Ramos (cell line): Measurements from ENCODE around the gene C1QL2.

Source experiments
- in situ Hi-C: fragments of 300-500 bp; cut with MboI; formaldehyde crosslinking; loops from one replicate; pipeline ENCODE4 v1.14.3; 2022; ENCODE audit warnings: low sequenced_read_pairs; ENCODE audit not compliant: unreplicated experiment

The C1QL2 gene

DNA sequence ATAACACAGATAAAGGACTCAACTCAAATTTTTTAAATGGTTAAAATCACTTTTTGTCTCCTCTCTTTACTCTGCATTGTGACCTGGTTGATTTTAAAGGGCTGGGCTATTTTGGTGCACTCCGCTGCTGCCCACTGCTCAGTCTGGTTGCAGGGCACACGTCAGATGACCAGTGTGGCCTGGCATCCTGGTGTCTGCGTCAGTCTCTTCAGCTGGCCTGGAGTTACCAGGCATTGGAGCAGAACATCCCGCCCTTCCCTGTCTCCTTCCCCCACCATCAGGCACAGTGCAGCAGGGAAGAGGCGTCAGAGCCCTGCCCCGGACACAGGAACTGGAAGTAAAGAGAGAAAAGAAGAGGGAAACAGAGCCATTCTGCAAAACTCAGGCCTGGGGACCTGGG lies 8.9 kb downstream of the C1QL2 start:
- in situ Hi-C loops = no loop called here

DNA sequence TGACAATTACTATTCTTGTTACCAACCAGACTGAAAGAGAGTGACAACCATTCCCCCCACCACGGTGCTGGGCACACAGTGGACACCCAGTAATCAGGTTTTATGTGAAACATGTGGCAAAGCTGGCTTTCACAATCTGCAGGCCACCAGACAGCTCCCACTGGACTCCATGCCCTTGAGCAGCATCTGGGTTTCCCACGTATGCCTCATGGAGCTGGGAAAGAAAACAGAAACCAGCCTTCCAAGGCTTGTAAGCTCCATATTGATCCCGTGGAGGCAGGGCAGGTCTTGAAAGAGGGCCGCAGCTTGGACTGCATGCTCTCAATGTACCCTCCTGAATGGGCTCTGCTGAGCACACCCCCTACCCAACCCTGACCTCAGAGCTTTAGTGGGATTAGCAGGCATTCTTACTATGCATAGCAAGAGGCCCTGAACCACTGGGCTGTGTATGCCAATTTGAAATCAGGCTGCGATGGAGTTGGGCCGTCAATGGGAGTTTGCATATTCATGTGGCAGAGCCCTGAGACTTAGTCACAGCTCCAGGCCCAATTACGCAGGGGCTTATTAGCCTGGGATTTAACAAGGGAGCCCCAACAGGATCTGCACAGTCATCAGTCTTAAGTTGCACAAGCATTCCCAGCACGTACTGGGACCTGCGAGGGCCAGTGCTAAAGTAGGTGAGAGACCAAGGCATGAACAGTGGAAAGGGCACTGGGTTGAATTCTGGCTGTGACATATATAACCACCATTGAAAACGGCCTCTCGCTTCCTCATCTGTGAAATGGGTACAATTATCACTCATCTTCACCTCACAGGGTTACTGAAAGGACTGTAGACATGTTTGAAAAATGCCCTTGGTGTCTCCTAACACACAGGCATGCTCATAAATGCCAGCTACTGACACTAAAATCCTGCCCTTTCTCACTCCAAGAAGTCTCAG lies 10.5 kb downstream of the C1QL2 start:
- in situ Hi-C loops = no loop called here

DNA sequence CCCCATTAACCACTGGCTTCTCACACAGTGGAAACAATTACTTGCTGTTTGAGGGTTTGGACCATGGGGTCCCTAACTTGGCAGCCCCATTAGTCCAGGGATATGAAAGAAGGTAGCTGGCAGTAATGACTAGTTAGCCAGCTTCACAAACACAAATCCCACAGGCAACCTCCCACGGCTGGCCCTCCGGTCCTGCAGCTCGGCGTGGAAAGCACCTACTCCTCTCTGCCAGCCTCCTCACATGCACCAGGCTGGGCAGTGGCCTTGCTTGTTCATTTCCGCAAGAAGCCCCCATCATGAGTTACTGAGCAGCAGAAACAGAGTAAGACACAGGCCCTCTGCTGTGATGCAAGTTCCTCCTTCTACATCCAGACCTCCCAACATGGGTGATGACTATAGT lies 13.7 kb downstream of the C1QL2 start:
- in situ Hi-C loops = no loop called here

DNA sequence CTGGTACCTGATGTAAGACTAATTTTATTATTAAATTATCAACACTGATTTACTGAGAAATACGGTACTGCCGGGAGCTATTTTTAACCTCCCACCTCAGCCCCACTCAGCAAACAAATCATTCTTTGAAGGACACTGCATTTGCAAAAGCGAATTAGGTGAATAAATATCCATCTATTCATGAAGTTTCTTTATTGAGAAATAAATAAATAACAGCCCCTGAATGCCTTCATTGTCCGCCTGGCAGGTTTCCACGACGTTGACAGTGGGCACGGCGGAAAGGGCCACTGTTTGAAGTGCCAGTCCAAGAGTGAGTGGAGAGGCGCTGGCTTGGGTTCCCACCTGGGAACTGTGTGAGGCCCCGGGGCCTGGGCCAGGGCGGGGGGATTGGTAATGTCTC lies 15.7 kb downstream of the C1QL2 start:
- in situ Hi-C loops = no loop called here

DNA sequence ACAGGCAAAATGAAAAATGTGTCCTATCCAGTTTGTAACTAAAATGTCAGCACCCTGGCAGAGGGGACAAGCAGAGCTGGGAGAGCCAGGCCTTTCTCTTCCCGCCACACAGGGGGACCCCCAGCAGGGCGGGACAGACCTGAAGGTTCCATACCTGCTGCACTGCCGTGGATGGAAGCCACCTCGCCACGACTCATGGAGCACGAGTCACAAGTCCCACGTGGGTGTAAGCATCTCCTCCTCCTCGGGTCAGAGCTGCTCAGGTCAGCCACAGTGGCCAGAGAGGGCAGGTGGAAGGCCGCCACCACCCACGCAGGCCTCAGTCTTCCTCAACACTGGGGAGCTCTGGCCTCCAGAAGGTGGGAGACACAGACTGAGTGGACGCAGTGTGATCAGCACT lies 21.0 kb downstream of the C1QL2 start:
- in situ Hi-C loops = no loop called here

DNA sequence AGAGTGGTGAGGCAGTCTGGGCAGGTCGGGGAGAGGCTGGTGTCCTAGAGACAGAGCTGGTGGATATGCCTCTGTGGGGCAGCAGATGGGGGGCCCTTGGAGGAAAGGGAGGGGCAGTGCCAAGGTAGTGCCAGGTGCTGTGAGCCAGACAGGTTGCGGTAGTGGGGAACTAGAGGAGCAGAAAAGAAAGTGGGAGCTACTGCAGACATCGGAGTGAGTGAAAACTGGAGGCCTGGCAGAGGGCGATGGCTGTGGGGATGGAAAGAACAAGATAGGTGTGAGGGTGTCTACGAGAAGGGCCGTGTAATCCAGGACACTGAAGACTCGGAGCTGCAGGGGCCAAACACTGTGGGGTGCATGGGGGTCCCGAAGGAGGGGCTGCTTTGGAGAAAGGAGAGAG lies 21.7 kb downstream of the C1QL2 start:
- in situ Hi-C loops = no loop called here

DNA sequence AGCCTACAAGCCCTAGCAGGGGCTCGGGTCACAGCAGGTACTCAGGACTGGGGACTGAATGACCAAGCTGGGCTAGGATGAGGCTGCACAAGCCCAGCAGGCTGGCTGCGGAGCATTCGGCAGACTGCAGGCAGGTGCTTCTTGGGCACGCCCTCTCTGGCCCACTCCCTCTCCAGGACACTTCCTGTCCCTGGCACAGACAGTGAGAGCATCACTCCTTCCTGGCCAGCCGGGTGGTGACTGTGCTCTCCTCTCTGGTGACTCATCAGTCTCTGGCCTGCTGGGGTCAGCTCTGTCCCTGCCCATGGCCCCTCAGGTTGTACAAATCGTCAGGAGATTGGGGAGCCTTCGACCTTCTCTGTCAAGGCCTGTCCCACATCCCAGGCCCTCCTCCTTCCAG lies 22.5 kb downstream of the C1QL2 start:
- in situ Hi-C loops = no loop called here

DNA sequence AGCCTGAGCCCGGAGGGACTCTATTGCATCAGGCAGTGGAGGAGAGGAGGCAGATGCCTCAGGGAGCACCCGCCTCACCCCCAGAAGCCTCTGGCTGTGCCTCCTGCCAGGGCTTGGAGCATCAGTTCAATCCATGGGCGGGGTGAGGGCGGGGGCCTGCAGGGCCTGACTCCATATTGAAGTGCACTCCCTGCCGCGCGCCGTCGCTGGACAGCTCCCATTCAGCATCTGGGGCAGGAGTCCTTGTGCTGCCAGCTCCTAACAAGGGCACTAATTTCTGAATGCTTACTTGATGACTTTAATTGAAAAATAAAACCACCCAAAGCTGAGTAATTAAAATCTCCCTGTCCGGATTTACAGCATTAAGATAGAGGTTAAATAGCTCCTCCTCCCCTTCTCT lies 23.8 kb downstream of the C1QL2 start:
- in situ Hi-C loops = no loop called here

DNA sequence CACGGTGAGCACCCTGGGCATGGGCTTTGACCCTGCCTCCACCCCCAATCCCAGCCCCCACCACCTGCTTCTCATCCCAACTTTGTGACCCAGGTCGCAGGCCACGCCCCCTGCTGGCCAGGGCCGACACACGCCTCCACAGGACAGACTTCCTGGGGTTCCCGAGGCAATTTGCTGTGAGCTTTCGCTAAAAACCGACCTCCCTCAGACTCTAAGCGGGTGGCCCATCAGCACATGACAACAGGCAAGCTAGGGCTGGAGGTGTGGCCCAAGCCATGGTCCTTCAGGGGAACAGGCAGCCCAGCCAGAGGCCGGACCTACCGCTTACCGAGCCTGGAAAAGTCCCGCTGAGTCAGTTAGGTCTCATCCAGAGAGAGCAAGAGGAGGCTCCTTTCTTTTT lies 31.9 kb downstream of the C1QL2 start:
- in situ Hi-C loops = no loop called here

DNA sequence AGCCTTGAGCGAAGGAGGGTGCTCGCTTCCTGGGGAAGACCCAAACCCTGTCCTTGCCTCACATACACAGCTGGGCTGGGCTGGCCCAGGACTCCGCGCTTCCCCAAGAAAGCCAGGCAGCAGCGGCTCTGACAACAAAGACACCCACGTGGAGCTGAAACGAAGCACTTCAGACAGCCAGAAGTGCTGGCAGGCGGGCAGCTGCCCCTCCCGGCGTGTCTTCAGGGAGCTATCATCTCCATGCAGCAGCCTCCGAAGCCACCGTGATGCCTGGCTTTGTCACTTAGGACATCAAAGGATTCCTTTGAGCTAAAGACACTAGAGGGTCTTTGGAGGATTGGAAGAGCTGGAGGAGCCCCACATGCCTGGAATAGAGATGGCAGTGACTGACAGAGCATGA lies 35.2 kb downstream of the C1QL2 start:
- in situ Hi-C loops = no loop called here

DNA sequence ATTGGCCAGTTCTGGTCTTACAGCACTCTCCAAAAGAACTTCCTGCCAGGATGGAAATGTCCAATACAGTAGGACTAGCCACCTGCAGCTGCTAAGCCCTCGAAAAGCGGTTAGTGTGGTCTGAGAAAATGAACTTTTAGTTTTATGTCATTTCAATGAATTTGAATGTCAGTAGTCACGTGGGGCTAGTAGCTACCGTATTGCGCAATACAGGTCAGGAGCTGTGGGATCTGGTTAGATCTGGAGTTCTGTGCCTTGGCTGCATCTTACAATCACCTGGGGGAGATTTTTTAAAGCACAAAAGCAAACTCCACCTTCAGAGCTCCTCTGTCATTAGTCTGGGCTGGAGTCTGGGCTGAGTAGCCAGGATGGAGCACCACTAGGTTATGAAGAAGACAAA lies 35.9 kb downstream of the C1QL2 start:
- in situ Hi-C loops = no loop called here

DNA sequence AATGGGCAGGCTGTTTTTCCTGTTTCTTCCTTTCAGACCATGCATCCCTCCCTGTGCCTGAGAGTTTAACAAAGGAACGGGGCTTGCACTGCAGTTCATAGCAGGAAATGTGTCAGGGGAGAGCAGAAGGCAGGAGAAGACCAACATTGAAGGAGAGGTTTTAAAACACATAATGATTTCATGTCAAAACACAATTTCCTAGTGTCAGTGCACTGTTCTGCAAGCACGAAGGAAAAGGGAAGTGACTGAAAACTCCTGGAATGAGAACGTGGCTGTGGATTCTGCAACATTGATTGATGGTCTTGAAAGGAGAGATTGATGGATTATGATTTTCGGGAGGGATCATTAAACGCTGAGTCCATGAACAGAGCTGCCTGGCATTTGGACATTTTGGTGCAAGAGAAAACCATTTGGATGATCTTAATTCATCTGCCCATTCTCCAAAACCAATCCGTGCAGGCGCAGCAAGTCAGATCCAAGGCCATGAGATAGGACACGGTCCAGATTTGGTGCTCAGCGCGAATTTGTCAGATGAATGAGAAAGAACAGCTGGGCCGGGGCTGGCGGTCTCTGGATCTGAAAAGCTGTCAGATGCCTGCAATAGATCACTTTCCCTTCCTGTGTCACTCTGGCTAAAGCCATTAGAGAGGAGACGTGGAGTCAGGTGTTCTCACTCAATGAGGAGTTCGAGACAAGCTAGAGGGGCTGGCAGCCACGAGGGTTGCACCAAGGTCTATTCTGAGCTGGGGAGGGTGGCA lies 38.4 kb downstream of the C1QL2 start:
- in situ Hi-C loops = no loop called here

DNA sequence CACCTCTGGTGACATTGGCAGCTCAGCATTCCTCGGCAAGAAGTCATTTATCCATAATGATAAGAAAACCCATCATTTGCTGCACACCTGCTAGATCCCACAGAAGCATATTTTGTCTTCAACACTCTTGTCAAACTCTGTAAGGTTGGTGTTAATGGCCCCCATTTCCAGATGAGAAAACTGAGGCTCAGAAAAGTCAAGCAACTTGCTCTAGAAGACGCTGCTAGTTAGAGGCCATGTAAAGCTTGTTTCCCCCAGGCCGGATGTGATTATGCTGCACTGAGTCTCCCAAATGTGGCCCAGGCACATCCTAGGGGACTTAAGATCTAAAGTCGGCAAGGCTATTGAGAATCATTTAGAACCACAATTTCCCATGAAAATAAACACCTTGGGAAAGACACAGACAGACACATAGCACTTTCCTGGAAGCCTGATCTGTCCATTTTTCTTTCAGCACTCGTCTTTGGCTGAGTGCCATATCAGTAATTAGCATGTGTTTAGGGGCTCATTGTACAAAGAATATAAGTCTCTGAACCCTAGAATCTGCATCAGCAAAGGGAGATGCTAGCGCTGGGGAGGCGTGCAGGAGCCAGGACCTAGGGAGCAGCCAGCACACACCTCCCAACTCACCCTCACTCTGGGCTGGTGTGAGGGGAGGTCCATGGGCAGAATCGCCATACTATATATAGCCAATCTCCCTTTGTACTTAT lies 39.3 kb downstream of the C1QL2 start:
- in situ Hi-C loops = no loop called here

DNA sequence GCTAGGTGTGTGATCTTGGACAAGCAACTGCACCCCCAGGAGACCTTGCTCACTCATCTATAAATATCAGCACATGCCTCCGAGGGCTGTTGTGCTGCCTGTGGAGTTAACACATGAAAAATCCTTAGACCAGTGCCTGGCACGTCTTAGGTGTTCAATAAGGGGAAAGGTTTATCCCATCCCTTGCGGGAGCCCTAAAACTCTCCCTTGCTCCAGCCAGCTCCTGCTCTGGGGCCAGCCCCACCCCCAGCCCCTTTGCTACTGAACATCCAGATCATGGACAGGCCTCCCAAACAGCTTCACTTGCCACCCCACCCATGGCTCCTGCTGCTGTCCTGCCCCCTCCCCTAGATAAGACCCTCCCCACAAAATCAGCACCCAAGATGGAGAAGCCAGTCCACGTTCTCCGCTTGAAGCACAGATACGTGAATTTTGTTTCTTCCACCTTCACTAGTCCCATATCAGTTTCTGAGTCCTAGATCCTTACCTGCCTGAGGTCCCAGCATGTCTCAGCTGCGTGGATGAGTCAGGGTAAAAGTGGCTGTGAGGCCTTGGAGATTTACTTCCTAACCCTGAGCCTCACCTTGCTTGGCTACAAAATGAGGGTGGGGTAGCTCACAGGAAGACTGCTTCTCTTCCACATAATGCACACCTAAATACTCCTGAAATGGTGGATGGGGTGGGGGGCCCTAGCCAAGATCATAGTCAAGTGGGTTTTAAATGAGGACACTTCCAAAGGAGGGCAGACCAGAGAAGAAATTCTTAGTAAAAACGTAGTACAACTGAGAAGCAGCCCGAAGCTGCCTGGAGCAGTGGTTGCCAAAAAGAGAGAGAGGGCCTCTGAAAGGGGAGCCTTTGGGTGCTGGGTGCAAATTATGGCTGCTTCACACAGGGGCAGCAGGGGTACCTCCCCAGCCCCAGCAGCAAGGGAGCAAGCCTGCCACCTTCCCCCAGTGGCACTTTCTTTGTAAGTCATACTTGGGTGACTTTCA lies 40.4 kb downstream of the C1QL2 start:
- in situ Hi-C loops = no loop called here

DNA sequence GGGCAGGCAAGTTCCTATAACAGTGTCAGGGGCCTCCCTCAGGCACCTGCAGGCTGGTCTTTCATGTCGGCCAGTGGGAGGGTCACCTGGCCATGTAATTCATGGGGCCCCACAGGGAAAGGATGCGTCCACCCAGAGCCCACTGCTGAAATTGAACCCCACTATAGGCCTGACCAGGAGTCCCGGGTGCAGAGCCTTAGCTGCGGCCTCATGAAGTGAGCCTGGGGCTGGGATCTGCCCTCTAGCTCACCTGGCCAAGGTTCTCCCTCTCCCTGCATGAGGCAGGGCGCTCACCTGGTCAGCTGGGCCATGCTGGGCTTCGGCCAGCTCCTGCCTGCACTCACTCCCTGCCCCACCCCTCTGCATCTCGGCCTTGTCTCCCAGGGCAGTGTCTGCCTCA lies 41.1 kb downstream of the C1QL2 start:
- in situ Hi-C loops = no loop called here

DNA sequence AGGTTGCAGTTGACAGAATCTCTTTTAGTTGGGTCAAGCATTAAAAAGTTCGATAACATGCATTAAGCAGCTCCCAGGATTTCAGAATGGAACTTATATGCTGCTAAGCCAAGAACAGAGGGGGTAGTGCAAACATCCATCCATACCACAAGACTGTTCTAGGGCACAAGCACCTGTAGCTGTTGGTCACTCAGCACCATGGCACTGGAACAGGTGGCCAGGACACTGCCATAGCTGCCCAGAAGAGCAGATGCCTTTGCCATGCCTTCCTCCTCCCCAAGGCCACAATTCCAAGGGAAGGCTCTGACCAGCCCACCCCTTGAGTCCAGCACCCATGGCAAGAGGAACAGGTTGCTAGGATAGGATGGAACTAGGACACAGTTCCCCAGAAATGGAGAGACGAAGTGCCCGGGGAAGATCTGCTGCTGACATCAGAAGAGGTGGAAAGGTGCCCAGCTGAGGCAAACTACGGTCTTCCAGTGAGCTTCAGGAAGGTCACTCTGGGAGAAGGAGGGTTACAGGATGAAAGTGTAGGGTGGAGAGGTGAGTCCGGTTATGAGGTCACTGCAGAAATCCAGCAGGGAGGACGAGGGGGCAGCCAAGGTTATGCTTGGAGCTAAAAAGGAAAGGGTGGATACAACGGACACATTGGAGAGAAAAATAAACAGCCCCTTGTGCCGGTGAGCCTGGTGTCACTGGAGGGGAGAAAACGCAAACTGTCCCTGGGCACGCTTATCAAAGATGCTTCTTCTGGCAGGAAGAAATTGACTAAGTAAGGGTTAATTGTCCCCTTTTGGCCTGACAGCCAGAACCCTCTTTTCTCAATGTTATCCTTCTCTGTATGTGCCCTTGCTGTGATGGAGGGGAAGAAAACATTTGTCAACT lies 41.9 kb downstream of the C1QL2 start:
- in situ Hi-C loops = no loop called here

DNA sequence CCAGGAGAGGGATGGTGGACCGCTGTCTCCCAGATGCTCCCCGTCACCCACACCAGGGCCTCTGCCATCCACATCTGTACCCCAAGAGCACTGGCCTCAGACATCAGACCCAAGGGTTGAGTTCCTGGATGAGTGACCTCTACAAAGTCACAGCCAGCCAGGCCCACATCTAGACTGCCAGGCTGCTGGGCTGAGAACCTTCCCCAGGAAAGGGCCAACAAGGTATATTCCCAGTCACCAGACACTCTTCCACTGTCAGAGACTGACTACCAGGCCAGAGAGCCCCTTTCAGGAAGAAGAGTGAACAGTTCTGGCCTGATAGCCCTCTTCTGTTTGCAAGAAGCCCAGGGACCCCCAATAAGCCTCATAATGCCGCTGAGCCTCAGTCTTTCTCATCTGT lies 44.3 kb downstream of the C1QL2 start:
- in situ Hi-C loops = no loop called here

DNA sequence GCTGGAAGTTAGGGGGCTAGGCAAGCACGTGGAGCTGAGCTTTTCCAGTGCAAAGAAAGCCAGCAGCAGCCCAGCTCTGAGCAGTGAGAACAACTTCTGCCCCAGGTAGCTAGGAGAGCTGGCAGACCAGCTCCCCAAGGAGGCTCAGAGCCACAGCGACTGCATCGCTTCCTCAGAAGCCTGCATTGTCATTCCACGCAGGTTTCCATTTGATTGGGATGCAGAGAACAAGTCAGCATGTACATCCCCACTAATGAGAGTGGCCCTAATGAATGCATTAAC lies 45.1 kb downstream of the C1QL2 start:
- in situ Hi-C loops = no loop called here
